Effector memory CD4-positive, alpha-beta T cell (primary cell): ENCODE results near the gene ASCC3.

Experiments
- DNase-seq, 3 donors: peaks; one replicate each; pipeline ENCODE4 v3.0.0-alpha.2; 2020
- H3K27ac ChIP-seq: 2 replicates; pipeline ENCODE4 v1.7.0; 2013; ENCODE audit warnings: mild to moderate bottlenecking, low read length, moderate library complexity; ENCODE audit not compliant: insufficient read depth, poor library complexity, severe bottlenecking
- H3K27me3 ChIP-seq: replicated peaks from 2 replicates; pipeline ENCODE4 v1.7.0; 2013; ENCODE audit warnings: mild to moderate bottlenecking, low read length; ENCODE audit not compliant: insufficient read depth, control insufficient read depth, poor library complexity, severe bottlenecking
- H3K36me3 ChIP-seq: 2 replicates; pipeline ENCODE4 v1.7.0; 2013; ENCODE audit warnings: mild to moderate bottlenecking, low read length, moderate library complexity; ENCODE audit not compliant: control insufficient read depth, insufficient read depth
- H3K4me1 ChIP-seq: 2 replicates; pipeline ENCODE4 v1.7.0; 2013; ENCODE audit warnings: low read length, mild to moderate bottlenecking; ENCODE audit not compliant: control insufficient read depth, insufficient read depth, poor library complexity, severe bottlenecking
- H3K4me3 ChIP-seq: 2 replicates; pipeline ENCODE4 v1.7.0; 2013; ENCODE audit warnings: low read length, low read depth, mild to moderate bottlenecking; ENCODE audit not compliant: insufficient read depth, poor library complexity, severe bottlenecking
- H3K9me3 ChIP-seq: 2 replicates; pipeline ENCODE4 v1.7.0; 2013; ENCODE audit warnings: mild to moderate bottlenecking, low read length, moderate library complexity; ENCODE audit not compliant: control insufficient read depth

ASCC3 gene

DNA sequence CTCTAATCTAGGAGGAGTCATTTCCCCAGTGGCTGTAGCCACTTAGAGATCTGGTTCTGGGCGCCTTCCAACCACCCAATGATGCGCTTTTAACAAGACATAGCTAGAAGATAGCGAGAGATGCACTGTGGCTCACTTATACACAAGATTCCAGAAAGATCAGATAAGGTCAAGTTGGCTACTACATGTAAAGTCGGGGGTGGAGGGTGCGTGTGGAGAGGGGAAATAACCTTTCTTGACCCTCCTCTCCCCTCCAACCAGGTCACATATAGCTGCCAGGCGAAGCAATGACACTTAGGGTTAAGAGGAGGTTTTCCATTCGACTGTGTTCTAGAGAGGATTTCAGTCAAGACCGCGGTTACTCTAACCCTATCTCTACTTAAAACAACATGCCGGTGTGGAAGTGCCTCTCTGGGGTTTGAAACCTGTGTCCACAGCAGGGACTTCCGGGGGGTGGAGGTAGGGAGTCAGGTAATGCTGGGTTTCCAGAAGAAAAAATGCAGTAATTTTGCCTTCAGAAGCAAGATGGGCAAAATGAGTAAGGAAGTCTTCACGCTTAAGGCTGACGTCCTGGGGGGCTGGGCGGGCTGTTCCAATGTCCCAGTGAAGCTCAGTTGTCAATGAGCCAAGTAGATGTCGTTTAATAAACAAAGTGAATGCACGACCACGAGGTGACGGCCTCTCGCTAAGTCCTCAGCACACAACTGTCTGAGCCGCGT, 414.6 kb downstream of the ASCC3 start:
- Histone ChIP-seq H3K36me3 (no peaks in the 10 kb centered on the region), H3K27me3 (peaks cover 73% of the 10 kb centered on the region), H3K4me3 (no peak overlapping the region), H3K4me1 (peaks cover 12% of the 10 kb centered on the region), H3K27ac (no peak overlapping the region), H3K9me3 (peaks cover 2% of the 10 kb centered on the region)
- DNase-seq, result no peak

DNA sequence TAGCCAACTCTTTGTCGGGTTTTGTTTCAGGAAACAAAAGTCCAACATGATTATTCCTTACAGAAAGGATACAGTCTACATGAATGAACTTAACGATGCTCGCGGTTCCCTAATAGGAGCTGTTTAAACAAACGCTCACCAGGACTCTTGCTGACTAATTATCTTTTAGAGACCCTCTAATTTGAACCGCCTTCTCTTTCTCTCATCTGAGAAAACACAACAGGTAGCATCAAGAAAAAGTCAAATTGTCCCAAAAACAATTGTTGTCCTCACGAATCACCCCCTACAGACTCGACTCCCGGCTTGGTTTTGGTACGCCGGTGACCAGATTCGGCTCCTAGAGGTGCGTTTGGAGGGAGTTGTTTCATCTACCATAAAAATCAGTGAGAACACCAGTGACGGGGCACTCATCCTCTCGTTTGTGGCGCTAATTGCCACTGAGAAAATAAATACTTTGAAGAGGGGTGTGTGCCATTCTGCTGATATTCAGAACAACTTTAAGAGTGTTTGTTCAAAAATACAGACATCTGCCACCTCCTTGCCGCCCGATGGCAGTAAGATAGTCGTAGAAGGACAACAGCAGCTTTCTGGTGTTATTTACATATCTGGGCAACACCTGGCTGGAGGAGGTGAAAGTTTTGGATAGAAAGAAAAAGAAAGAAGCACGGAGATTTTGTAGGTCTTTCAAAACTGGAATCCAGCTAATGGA, 415.3 kb downstream of the ASCC3 start:
- Histone ChIP-seq H3K9me3 (peaks cover 2% of the 10 kb centered on the region), H3K4me3 (no peak overlapping the region), H3K4me1 (peaks cover 17% of the 10 kb centered on the region), H3K36me3 (no peaks in the 10 kb centered on the region), H3K27me3 (peaks cover 75% of the 10 kb centered on the region), H3K27ac (no peak overlapping the region)
- DNase-seq, result no peak

DNA sequence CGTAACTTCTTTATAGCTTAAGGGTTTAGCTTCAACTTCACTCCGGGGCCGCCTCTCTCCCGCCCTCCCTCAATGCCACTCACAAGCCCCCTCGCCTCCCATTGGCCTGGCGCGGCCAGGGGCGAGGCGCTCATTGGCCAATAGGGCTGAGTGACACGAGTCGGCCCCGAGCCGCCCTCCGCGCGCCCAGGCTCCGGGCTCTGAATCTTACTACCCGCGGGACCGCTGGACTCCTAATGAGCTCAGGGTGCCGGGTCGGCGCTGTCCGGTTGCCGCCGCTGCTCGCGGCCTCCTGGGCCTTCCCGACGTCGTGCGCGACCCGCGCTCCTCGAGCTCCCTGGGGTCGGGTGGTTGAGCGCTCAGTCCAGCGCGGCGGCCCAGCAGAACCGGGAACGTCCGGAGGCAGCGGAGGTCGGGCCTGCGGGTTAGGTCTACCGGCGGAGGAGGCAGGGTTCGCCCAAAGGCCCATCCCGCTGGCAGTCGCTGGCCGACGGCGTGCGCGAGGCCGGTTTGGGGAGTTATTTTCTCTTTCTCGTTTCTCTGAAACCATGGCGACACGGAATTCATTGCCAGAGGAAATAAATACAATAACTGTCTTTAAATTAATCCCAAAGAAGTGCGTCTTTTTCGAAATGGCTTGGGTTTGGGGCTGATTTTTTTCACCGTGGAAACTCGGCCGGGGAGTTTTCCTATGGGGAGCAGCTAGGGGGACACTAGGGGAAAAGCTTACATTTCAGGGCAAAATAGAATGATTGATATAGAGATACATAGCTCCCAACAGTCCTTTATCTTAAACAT, 416.0 kb downstream of the ASCC3 start, which contains the start of gene SIM1:
TSS of gene SIM1 (minus strand) at position 19 of the 798 bp plus-strand sequence. CDS start 1,453 bp downstream, outside the sequence.
- Histone ChIP-seq H3K36me3 (no peaks in the 10 kb centered on the region), H3K27ac (no peak within 1 kb of the TSS), H3K9me3 (peaks cover 2% of the 10 kb centered on the region), H3K4me3 (no peak within 1 kb of the TSS), H3K27me3 (peaks cover 78% of the 10 kb centered on the region), H3K4me1 (peaks cover 17% of the 10 kb centered on the region)
- DNase-seq, result no peak

DNA sequence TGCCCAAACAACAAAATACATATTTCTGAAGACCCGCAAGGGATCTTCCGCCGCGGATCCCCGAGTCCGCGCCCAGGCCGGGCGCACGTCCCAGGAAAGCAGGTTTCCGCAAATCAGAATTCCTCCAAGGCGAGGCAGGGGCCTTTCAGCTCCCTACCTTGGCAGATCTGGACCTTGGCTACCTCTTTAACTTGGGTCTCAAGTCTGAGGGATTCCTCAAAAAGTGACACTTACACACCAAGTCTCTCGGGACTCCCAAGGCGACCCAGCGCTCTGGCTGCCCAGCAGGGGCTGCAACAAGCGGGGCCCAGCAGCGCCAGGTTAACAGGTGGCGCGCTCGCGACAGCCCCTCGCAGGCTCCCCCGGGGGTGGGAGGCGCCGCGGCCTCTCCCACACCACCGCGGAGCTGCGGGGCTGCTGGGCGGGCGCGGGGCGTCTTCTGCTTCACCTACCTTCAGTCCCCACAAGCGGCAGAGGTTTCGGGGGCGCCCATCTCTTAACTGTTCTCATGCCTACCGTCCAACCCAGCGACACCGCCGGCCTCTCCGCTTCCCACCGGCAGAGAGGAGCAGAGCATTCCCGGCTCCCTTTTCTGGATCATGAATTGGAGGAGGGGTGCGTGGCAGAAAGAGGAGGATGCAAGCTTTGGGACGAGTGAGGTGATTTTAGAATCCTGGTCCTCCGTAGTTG, 416.8 kb downstream of the ASCC3 start:
- H3K4me3 ChIP-seq, result no peak overlapping the region
- peaks cover 2% of the 10 kb centered on the region for H3K9me3 ChIP-seq
- no peak for DNase-seq
- peaks cover 79% of the 10 kb centered on the region for H3K27me3 ChIP-seq
- H3K4me1 ChIP-seq, result peaks cover 17% of the 10 kb centered on the region
- no peak overlapping the region for H3K27ac ChIP-seq
- no peaks in the 10 kb centered on the region for H3K36me3 ChIP-seq

DNA sequence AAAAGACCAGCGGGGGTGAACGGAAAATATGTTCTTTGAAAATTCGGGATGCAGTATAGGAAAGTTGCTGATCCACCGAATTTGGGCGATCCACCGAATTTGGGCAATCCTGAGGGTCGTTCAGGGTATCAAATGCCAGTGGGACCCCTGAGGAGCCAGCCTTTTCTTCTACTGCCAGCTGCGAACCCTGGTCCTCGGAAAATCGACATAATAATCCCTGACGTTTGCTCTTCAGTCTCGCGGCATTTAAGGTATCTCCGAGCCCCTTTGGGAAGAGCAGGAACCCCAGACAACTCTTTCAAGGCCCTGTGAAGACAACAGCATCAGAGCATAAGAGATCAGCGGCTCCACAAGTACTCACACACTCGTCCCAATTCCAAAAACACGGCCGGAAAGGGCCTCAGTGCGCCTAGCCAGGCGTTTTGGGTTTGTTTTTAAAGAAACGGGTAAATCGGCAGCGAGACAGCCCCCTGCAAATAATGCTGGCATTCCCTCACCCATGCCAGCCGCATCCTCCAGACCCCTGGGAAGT, 417.4 kb downstream of the ASCC3 start:
- peaks cover 79% of the 10 kb centered on the region for H3K27me3 ChIP-seq
- peaks cover 17% of the 10 kb centered on the region for H3K4me1 ChIP-seq
- H3K4me3 ChIP-seq, result no peak overlapping the region
- H3K9me3 ChIP-seq, result peaks cover 4% of the 10 kb centered on the region
- no peaks in the 10 kb centered on the region for H3K36me3 ChIP-seq
- H3K27ac ChIP-seq, result no peak overlapping the region
- DNase-seq, result no peak

DNA sequence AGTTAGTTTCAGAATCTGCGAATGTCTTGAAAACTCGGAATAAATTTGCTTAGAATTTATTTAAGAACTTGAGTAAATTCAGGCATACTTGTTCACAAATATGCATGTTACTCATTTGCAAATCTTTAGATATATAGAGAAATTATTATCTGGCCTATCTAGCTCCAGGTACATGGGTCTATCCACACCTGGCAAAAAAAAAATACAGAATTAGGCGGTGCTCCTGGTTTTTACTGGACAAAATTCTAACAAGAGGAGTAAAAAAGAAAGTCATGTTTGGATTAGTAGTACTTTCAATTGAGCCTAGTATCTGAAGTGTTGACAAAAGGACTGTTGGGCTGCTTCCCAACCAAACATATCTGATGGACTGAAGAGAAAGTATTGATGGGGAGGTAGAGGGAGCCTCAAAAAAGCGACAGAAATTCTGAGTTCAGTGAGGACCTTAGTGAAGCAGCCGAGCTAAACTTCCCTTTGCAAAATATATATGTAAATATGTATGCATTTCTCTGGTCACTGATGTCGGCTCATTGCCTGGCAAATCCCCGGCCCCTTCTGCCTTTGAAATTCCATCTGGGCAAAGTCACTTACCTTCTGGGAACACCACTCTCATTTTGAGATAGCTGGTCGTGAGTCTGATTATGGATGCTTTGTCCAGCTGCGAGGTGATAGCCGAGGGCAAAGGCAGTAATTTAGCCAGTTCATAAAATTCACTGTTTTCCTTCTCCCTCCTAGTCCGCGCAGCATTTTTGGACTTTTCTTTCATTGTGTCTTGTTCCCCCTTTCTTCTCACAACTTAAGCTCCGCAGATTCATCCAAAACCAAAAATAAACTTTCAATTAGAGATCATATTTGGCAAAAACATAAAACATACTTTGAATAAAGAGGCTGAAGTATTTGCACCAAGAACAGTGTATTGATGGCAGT, 418.2 kb downstream of the ASCC3 start:
- H3K9me3 ChIP-seq, result peaks cover 7% of the 10 kb centered on the region
- peaks cover 82% of the 10 kb centered on the region for H3K27me3 ChIP-seq
- H3K36me3 ChIP-seq, result no peaks in the 10 kb centered on the region
- H3K4me1 ChIP-seq, result peaks cover 17% of the 10 kb centered on the region
- H3K27ac ChIP-seq, result no peak overlapping the region
- no peak overlapping the region for H3K4me3 ChIP-seq
- no peak for DNase-seq

DNA sequence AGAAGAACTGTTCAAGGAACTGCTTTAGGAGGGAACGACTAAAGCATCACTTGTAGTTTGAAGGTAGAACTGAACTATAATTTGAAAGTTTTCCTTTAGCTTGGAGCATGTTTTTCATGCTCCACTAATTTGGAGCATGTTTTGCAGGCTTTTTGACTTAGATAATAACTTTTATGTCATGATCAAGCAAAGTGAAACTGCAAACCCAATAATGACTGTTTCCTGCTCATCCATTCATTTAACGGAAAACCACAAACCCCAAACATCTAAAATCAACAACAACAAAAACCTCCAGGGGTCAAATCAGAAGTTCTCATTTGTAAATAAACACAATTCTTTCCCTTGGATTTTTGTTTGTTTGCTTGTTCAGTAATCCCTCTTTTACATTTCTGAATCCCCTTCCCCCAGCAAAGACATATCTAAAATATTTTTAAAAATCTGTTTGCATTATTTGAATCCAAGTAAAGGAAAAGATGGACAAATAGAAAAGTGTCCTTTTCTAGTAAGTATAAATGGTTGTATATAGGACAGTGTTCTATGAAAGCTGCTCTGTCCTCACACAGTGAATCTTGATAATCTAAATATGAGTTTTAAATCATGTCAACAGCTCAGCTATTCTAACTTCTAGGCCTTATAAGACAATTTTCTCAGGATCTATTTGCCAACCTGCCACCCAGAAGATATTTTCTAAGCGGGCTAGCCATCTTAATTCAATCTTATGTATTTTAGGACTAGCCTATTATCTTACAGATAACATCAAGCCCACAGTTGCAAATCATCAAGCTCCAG, 419.0 kb downstream of the ASCC3 start:
- H3K4me3 ChIP-seq, result no peak overlapping the region
- no peaks in the 10 kb centered on the region for H3K36me3 ChIP-seq
- H3K4me1 ChIP-seq, result peaks cover 16% of the 10 kb centered on the region
- H3K27ac ChIP-seq, result no peak overlapping the region
- H3K9me3 ChIP-seq, result peaks cover 7% of the 10 kb centered on the region
- H3K27me3 ChIP-seq, result peaks cover 80% of the 10 kb centered on the region
- no peak for DNase-seq

DNA sequence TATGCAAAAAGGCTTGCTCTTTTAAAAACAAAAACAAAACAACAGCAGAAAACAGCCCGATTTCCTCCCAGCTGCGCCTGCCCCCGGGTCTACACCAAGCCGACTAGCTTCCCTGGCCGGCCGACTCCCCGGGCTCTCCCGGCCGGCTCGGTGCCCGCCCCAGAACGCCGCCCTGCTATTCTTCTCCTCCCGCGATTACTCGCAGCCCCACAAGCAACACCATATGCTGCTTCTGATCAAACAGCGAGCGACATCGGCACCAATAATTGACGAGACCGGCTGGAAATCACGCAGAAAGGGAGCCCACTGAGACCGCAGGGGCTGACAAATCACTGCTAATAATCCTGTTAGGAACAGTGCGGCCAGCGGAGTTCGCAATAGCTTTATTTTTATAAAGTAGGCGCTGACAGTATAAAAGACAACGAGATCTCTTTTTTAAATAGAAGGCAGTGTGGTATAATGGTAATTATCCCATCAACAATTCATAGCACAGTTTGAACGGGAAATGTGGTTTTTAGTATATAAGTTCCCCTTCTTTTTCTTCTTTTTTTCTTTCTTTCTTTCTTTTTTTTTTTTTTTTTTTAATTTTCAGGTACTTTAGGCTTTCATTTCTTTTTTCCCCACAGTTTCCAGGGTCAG, 419.7 kb downstream of the ASCC3 start:
- H3K27me3 ChIP-seq, result peaks cover 85% of the 10 kb centered on the region
- no peak overlapping the region for H3K27ac ChIP-seq
- peaks cover 14% of the 10 kb centered on the region for H3K4me1 ChIP-seq
- H3K9me3 ChIP-seq, result peaks cover 7% of the 10 kb centered on the region
- no peaks in the 10 kb centered on the region for H3K36me3 ChIP-seq
- no peak for DNase-seq
- no peak overlapping the region for H3K4me3 ChIP-seq
